Activated CD8-positive, alpha-beta memory T cell treated with anti-CD3 and anti-CD28 coated beads for 48 hours (primary cell): ENCODE data around the gene S100A1.
"Not testable (repeated sequence)": the region's sequence is repeated elsewhere in the genome, so short reads cannot be mapped to it uniquely, and the experiment has no call there.

ENCODE experiments used
- DNase-seq, 3 experiments: peaks; one replicate each; pipeline ENCODE4 v3.0.0-alpha.2; 2020; ENCODE audit warnings: low read depth in 2 of 3, low spot score in 2 of 3

Gene S100A1

DNA sequence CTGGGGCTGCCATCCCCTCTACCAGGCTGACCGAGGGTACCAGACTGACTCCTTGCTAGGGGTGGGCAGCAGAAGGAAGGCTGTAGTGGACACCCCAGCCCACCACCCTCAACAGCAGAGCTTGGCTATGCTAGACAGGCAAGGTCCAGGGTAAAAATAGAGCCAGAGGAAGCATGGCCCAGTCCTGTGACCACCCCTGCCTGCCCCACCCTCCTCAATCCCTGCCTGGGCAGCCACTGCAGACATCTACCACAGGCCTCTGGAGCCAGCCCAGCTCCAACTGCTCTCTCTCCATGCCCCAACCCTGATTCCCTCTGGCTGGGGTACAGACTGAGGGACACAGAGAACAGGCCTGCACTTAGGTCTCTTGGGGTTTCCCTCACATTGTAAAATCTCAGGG is 1.7 kb downstream of the S100A1 start:
- DNase-seq: no peak

DNA sequence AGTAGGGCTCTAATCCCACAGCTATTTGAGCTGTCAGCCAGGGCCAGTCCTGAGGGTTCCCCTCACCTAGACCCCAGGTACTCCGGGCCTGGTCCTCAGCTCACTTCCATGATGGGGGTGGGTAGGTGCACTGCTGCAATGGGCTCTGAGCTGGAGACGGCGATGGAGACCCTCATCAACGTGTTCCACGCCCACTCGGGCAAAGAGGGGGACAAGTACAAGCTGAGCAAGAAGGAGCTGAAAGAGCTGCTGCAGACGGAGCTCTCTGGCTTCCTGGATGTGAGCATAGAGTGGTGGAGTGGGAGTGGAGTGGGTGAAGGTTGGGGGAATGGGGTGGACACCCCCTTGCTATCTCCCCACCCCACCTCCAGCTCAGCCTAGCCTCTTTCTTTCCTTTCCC is 2.1 kb downstream of the S100A1 start:
- DNase-seq: no peak

DNA sequence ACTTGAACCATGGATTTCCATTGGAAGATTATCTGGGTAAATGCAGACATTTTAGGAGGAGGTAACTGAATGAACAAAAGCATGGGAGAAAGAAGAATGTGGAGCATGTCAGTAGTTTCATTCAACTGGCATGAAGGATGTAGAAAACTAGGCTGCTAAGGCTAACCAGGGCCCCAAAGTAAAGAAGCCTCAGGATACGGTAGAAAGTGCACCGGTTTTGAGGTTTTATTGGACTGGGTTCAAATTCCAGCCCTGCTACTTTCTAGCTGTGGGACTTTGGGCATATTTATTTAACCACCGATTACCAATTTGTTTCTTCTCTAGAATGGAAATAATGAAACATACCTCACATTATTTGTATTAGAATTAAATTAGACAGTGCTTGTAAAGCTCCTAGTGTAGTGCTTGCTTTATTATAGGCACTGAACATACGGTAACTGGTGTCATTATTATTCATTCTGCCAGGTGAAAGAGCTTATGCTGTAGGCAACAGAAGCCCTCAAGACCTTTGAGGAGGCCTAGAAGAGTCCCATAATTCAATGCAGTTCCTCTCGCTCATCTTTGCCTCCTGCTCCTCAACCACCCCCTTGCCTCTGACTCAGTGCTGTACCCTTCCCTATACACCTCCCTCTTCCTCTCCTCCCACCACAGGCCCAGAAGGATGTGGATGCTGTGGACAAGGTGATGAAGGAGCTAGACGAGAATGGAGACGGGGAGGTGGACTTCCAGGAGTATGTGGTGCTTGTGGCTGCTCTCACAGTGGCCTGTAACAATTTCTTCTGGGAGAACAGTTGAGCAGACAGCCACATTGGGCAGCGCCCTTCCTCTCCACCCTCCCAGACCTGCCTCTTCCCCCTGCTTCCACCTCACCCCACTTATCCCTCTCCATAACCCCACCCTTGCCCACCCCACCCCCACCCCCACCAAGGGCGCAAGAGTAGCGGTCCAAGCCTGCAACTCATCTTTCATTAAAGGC is 3.1 kb downstream of the S100A1 start:
- DNase-seq: no peak

DNA sequence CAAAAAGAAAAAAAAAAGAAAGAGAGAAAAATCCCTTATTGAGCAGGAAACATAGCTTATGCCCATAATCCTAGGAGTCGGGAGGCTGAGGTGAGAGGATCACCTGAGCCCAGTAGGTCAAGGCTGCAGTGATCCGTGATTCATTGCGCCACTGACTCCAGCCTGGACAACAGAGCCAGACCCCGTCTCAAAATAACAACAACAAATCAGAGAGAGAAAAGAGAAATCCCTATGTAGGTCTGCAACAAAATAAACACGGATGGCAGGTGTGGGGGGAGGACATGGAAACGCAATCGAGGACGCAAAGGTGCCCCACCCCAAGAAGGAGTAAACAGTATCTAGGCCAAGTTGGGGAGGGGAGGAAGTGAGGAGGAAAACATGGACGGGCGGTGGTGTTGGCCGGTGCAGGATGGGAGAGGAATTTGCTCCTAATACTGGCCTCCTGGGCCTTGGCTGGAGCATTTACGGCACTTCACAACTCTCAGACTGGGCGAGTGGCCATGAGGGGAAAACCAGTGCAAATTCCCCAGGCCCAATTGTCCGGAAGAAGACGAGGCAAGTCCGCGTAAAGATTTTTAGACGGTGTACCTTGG is 5.0 kb downstream of the S100A1 start:
- no peak for DNase-seq

DNA sequence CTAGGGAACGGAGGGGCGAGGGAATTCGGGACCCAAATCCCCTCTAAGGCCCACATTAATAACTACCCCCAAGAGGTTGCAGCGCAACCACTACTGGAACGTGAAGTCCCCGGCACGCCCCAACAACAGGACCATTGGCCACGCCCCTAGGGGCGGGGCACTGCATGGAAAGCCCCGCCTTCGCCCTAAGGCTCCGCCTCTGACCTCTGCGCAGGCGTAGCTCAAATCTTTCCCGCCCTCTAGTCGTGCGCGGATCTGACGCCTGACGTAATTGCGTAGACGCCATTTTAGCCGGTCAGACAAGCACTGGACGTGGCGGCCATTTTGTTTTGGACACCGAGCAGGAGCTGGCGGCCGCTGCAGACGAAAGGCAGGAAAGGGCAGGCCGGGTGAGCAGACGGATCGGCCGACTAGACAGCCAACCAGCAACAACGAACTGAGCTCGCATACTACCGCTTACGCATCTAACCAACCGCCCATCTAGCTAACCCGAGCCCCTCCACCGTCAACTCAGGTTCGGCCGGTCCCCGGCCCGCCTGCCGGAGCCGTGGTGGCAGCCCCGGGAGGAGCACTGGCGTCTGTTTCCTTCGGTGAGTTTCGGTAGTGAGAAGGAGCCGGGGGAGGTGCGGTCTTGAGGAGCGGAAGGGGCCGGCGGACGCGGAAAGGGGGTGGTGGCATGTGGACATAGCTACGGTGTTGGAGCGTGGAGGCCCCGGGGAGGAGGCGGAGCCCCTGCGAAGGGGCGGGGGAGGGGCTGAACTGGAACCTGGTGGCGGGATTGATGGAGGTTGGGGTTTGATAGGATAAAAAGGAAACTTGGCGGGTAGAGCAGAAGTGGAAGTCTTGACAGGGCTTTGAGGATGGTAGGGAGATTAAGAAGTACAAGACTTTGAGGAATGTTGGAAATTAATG is 5.8 kb downstream of the S100A1 start, which contains the start of gene CHTOP:
CHTOP (plus strand) TSS at position 313 of the 912 bp plus-strand sequence. CDS start 2,523 bp downstream, outside the sequence.
- DNase-seq: peak; percentile 94 to 97 (median 96)

DNA sequence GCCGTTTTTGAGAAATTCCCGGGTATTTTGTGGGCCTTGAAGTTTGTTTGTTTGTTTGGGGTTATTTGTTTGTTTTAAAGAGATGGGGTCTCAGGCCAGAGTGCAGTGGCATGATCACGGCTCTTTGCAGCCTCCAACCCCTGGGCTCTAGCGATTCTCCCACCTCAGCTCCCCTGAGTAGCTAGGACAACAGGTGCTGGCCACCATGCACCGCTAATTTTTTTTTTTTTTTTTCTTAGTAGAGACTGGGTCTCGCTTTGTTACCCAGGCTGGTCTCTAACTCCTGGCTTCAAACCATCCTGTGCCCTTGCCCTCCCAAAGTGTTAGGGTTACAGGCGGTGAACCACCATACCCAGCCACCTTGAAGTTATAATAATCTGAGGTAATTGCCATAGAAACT is 7.6 kb downstream of the S100A1 start:
- DNase-seq: no peak

DNA sequence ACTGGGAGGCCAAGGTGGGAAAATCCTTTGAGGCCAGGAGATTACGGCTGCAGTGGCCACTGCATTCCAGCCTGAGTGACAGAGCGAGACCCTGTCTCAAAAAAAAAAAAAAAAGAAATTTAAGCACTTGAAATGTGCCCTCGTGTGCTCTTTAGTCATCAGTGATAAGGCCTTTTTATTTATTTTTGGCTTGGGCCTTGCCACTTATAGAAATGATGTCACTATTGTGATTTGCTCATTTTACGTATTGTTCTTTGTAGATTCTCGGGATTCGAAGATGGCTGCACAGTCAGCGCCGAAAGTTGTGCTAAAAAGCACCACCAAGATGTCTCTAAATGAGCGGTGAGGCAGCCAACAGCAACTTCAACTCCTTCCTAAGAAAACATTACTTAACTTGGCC is 8.1 kb downstream of the S100A1 start:
- no peak for DNase-seq

DNA sequence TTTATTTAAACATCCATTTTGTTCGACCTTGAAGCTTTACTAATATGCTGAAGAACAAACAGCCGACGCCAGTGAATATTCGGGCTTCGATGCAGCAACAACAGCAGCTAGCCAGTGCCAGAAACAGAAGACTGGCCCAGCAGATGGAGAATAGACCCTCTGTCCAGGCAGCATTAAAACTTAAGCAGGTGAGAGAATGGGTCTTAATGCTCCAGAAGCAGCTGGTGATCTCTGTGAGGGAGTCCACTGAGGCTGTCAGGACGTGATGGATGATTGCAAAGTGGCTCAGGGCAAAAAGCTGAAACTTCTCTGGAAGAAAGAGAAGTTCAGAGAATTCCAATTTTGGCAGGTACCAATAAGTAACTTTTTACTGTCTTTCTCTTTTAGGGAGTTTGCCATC is 10.0 kb downstream of the S100A1 start:
- no peak for DNase-seq

DNA sequence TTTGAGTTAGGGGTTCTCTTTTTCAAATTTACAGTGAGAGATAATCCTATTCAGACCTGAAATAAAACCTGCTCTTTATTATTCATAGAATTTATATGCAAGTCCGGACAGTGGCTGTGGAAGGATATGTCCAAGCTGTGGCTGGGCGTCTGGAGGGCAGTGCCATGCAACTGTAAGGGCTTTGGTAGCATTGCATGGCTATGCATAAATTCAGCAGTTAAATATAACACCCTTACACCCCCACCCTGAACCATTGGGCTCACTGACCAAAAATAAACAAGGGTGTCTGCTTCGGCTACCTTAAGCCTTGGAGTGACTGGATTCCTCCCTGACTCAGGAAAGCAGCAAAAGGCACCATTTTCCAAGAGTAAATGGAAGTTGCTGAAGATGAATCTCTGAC is 11.0 kb downstream of the S100A1 start:
- DNase-seq: no peak

DNA sequence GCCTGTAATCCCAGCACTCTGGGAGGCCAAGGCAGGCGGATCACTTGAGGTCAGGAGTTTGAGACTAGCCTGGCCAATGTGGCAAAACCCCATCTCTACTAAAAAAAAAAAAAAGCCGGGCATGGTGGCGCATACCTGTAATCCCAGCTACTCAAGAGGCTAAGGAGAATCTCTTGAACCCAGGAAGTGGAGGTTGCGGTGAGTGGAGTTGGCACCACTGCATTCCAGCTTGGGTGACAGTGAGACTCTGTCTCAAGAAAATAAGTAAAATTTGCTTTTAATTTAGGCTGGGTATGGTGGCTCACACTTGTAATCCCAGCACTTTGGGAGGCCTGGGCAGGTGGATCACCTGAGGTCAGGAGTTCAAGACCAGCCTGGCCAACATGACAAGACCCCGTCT is 12.0 kb downstream of the S100A1 start:
- DNase-seq: not testable (repeated sequence)

DNA sequence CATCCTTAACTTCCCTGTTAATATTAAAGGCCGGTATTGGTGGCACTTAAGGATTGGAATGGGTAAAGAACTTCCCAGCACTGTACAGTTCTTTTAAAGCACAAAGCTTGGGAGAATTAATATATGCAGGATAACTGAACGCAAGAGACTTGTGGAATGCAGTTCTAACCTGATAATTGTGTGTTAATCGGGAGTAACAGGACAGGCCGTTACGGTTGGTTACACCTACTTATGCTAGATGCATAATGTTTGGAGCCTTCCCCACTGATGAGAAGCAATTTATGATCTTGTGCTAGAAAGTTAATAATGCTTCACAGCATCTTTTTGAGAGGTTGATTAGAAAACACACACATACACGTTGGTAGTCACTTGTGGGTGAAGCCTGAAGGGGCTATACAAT is 12.6 kb downstream of the S100A1 start:
- no peak for DNase-seq

DNA sequence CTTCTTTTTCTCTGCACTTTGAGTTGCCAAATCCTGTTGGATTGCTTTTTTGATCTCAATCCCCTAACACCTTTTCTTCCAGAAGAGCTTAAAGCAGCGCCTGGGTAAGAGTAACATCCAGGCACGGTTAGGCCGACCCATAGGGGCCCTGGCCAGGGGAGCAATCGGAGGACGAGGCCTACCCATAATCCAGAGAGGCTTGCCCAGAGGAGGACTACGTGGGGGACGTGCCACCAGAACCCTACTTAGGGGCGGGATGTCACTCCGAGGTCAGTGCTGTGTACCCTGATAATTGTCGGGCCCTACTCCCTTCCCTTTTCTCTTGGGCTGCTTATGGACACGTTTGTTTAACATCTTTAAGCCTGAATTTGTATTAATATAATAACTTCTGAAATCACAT is 13.9 kb downstream of the S100A1 start:
- no peak for DNase-seq

DNA sequence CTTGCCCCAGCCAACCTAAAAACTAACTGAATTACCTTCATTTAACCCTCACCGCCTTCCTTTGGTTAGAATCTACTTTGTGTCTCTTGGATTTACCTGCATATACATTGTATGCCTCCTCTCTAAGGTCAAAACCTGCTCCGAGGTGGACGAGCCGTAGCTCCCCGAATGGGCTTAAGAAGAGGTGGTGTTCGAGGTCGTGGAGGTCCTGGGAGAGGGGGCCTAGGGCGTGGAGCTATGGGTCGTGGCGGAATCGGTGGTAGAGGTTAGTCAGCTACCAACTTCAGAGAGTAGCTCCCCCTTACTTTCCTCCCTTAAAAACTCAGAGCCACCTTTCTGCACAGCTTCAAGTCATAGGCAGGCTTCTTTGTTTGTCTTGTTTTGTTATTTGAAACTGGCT is 14.9 kb downstream of the S100A1 start:
- no peak for DNase-seq

DNA sequence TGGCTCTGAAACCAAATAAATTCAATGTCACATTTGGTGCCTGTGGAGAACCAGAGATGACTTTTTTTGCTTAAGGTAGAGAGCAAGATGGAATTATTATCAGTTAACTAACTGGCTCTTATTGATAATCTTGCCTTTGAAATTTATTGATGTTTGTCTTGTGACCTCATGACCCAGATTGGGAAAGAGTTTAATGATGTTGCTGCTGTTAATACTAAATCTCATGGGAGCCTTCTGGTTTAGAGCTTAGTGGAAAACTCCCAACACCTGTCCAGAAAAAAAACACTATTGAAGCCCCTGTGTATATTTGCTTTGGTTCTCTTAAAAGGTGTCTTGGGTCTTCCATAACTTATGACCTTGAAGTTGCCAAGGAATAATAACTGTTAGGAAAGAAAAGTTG is 15.6 kb downstream of the S100A1 start:
- DNase-seq: no peak

DNA sequence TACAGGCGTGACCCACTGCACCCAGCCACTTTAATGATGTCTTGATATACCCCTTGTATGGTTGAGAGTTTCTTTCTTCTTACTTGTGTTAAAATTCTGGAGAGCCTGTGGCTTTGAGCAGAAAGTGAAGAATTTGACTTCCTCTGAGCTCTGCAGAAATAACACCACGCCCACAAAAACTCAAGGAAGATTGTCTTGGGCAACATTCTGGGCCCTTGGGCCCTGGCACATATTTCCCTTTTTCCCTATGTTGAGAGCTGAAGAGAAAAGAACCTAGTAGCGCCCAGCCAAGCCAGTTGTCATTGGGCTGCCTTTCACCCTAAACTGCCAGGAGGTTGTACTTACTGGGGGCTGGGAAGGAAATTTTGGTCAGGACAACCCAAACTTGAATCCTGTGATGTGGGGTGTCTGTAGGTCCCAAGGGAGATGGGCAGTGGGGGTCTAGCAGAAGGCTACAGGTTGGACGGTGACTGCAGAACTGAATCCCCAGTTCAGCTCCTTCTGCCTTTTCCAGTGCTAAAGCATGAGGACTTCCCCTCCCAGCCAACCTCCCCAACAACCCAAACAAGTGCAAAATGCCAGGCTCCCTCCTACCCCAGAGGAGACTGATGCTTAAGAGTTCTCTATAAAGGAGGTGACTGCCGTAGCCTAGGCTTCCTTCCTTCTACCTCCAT is 18.6 kb downstream of the S100A1 start:
- no peak for DNase-seq

DNA sequence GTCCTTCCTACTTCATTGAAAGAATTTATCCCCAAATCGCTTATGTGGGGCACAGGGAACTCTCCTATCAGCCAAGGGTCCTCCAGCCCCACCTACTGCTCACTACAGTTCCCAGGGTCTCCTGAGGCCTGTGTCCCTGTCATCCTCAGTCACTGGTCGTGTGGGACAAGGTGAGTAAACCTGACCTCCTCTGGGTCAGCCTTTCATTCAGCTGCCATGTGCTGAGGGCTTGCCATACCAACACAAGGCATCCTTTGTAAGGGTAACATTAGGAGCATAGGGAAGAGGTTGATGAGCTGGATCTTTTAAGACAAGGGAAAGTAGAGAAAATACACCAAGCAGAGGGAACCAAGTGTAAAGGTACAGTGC is 19.1 kb downstream of the S100A1 start:
- DNase-seq: no peak

DNA sequence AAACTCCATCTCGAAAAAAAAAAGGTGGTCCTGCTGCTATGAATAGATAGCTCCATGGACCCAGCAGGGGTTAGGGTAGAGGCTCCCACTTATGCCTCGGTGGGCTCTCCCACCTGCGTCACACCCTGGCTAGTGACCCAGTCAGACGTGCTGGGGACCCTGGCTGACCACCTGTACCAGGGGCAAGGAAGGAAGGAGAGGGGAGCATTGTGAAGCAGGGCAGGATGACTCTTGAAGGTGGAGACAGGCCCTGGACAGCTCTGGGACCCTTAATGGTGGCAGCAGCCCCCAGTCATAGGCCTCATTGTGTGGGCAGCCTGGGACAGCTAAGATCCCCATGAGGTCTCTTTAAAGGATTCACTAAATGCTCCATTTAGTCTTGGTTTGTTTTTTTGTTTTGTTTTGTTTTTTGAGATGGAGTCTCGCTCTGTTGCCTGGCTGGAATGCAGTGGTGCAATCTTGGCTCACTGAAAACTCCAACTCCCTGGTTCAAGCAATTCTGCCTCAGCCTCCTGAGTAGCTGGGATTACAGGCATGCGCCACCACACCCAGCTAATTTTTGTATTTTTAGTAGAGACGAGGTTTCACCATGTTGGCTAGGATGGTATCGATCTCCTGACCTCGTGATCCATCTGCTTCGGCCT is 19.9 kb downstream of the S100A1 start:
- no peak for DNase-seq

DNA sequence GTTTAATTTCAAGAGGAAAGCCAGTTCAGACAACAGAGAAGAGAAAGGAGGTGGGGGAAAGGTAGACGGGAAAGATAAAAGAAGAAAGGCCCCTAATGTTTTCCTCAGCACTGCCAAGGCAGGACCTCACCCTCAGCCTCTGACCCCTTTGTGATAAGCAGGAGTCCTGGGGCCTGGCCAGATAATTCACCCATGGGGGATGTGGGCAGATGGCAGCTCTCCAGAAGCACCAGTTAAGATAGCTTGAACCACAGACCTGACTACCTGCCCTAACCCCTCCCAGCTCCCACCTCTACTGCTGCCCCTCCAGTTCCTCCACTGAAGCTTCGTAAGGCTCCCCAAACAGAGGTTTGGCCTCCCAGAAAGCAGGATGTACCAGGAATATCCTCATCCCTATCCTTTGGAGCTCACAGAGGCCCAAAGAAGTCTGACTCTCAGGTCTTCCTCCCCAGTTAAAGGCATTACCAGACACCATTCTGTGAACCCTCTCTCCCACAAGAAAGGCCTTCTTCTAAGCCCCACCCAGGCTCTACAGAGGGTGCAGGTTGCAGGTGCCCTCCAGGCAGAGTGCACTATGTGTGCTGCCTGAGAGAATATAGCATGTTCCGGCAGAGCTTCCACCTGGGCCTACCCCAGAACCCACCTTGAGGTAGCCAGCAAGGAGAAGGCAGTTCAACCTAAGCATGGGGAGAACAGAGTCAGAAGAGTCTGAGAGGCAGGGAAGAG is 21.1 kb downstream of the S100A1 start:
- no peak for DNase-seq

DNA sequence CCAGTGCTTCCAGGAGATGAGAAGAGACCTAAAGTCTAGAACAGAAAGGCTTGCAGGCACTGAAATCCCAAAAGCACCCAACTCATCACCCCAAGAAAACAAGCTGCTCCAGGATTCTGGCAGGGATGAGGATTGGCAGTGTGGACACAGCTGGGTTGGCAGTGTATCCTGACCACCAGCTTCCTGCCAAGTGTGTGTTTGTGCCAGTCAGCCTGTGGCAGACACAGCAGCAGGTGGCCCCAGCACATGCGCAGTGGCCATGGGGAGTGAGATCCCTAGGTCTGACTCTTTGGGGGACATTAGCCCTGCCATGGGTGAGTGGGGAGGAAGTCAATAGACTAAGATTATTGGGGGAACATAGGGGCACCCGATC is 21.6 kb downstream of the S100A1 start:
- no peak for DNase-seq

DNA sequence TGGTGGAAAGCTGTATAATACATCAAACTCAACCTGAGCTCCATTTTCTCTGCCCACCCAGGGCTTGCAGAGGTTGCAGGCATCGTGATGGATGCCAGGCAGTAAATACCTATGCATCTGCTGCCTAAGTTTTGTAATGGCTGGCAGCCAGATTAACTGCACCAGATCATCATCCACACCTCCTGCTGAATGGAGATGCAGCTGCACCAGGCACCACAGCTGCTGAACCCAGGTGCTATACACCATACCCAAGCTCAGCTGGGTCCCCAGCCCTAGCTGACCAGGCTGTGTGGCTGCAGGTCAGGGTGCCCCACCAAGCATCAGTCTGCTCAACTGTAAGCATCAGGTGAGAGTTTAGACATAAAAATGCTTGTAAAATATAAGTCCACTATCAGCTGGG is 23.5 kb downstream of the S100A1 start:
- no peak for DNase-seq
